ENCODE results near the gene ZC3H4. TPM values are rescaled to one million over a fixed set of nuclear protein-coding genes. Genes with fewer than 3 reads are reported as not detected.
A peak's percentile ranks its signal among the peaks of the same experiment; 100 is the strongest.

ZC3H4 gene
- total RNA-seq, 1 donor from 2014 or later, result 50.3 TPM

DNA sequence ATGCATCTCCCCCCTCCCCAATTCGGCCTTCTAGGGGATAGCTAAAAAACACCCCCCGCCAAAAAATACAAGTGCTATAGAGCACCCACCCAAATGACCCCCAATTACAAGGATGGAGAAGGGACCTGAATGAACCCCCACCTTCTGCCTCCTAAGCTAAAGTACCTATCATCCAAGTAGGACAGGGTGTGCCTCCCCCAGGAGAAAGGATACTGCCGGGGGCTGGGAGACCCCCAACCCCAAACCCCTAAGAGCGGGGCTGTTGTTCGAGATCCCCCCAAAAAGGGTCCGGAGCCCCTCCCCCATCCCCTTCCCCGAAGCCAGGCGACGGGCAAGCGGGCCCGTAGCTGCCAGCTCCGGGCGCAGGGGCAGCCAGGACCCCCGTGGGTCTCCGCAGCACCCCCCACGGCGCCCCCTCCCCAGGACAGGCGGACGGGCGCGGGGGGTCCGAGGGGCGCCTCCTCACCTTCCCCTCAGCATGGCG lies 1.9 kb downstream of the ZC3H4 start:
- peaks cover 10% of the 10 kb centered on the region for H3K36me3 Mint-ChIP-seq (ENCODE audit: unreplicated experiment)
- peak overlapping the region; percentile 99 for H3K27ac Mint-ChIP-seq (ENCODE audit: unreplicated experiment)
- DNase-seq, result no peak
- TF ChIP-seq, protein P1, sequence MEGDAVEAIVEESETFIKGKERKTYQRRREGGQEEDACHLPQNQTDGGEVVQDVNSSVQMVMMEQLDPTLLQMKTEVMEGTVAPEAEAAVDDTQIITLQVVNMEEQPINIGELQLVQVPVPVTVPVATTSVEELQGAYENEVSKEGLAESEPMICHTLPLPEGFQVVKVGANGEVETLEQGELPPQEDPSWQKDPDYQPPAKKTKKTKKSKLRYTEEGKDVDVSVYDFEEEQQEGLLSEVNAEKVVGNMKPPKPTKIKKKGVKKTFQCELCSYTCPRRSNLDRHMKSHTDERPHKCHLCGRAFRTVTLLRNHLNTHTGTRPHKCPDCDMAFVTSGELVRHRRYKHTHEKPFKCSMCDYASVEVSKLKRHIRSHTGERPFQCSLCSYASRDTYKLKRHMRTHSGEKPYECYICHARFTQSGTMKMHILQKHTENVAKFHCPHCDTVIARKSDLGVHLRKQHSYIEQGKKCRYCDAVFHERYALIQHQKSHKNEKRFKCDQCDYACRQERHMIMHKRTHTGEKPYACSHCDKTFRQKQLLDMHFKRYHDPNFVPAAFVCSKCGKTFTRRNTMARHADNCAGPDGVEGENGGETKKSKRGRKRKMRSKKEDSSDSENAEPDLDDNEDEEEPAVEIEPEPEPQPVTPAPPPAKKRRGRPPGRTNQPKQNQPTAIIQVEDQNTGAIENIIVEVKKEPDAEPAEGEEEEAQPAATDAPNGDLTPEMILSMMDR (IDR thresholded peaks at IDR 0.05; ENCODE audit: partially characterized antibody, unreplicated experiment), result no peak
- H3K4me3 Mint-ChIP-seq (ENCODE audit: unreplicated experiment), result peak overlapping the region; percentile 96
- H3K4me1 Mint-ChIP-seq (ENCODE audit: low read depth, unreplicated experiment), result peaks cover 38% of the 10 kb centered on the region
- H3K9me3 Mint-ChIP-seq (ENCODE audit: unreplicated experiment), result peaks cover 31% of the 10 kb centered on the region
- H3K27me3 Mint-ChIP-seq (ENCODE audit: unreplicated experiment), result peaks cover 25% of the 10 kb centered on the region

DNA sequence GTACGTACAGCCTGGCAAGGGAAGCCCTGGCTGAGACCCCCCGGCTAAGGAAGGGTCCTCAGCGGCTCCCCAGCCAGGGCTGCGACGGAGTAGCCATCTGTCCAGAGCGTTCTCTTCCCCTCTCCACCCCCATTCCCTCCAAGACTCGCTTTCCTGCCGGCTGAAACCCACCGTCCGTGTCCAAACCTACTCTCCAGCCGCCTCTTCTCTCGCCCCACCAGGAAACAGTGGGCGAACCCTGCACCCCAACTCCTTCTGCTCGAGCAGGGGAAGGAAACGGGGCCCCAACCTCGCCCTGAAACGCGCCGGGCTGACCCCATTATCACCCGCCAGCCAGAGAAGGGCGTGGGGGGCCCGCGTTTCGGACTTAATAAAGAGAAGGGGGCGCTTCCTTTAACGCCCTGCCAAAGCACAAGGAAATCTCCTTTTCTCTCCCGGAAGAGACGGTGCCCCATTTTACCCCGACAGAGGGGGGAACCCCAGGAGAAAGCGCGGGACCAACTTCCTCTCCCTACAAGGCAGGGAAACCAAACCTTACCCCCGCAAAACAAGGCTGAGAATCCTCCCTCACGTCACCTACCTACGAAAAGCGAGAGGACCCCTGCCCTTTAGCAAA lies 2.5 kb downstream of the ZC3H4 start:
- DNase-seq, result peak; percentile 33
- Mint-ChIP-seq H3K4me3 (ENCODE audit: unreplicated experiment) (peak overlapping the region; percentile 96), H3K9me3 (ENCODE audit: unreplicated experiment) (peaks cover 31% of the 10 kb centered on the region), H3K27ac (ENCODE audit: unreplicated experiment) (peak overlapping the region; percentile 99), H3K36me3 (ENCODE audit: unreplicated experiment) (peaks cover 10% of the 10 kb centered on the region), H3K4me1 (ENCODE audit: low read depth, unreplicated experiment) (peaks cover 42% of the 10 kb centered on the region), H3K27me3 (ENCODE audit: unreplicated experiment) (peaks cover 25% of the 10 kb centered on the region)
- TF ChIP-seq, protein P1 (IDR thresholded peaks at IDR 0.05; ENCODE audit: partially characterized antibody, unreplicated experiment), result no peak

DNA sequence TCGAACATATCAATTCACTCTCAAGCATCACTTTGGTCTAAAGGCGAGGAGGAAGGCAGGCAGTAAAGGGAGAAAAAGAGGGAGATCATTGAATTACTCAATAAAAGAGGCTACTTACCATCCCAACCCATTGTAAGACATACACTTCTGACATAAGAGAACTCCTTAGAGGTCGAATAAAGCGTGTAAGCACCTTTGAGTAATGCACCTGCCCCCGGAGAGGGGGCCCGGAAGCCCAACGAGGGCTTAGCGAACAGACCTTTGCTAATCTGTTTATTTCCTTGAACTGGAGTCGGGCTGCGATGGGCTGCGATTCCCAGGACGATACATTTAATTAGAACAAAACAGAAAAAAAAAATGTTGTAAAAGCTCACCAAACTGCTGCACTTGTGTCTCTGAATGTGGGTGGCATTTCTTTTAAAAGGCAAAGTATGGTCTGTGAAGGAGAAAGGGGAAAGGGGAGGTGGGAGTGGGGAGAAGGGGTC lies 3.0 kb downstream of the ZC3H4 start:
- H3K4me1 Mint-ChIP-seq (ENCODE audit: low read depth, unreplicated experiment), result peaks cover 48% of the 10 kb centered on the region
- TF ChIP-seq, protein P1 (IDR thresholded peaks at IDR 0.05; ENCODE audit: partially characterized antibody, unreplicated experiment), result no peak
- H3K36me3 Mint-ChIP-seq (ENCODE audit: unreplicated experiment), result peaks cover 10% of the 10 kb centered on the region
- H3K27me3 Mint-ChIP-seq (ENCODE audit: unreplicated experiment), result peaks cover 25% of the 10 kb centered on the region
- no peak for DNase-seq
- H3K4me3 Mint-ChIP-seq (ENCODE audit: unreplicated experiment), result peak overlapping the region; percentile 96
- peaks cover 31% of the 10 kb centered on the region for H3K9me3 Mint-ChIP-seq (ENCODE audit: unreplicated experiment)
- peak overlapping the region; percentile 99 for H3K27ac Mint-ChIP-seq (ENCODE audit: unreplicated experiment)

DNA sequence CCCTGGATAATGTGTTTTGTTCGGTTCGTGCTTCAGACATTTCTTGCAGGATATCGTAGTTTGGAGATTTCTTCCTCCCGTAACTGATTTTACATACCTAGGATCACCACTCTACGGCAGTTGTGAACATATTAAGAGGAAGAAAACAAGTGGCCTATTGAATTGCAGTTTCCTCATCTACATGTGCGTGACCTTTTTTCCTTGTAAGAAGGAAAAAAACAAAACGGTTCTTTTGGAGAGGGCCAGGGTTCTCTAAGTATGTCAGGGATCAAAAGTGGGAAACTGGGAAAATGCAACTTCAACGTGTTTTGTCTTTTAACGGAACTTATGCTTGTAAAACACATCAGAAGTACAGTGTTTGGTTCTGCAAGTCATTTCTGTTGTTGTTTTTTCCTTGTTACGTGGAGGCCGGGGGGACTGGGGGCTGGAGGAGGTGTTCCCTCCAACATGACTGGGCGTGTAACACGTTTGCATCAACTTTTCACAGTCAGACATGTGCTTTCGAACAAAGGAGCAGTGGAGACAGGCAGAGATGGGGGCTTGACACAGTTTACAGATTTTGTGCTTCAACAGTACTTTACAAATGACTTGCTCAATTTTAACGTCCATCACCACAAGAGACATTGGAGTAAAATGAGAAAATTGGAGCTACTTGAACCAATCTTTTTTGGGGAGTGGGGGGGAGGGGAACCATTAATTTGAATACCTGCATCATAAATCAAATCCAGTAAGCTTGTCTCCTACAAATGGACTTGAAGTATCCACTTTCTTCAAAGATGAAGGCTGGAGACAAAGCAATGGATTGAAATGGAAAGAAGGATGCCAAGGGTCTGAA lies 3.8 kb downstream of the ZC3H4 start:
- peak overlapping the region; percentile 96 for H3K4me3 Mint-ChIP-seq (ENCODE audit: unreplicated experiment)
- peaks cover 10% of the 10 kb centered on the region for H3K36me3 Mint-ChIP-seq (ENCODE audit: unreplicated experiment)
- peaks cover 48% of the 10 kb centered on the region for H3K4me1 Mint-ChIP-seq (ENCODE audit: low read depth, unreplicated experiment)

More for the DNA sequence above, 3.8 kb downstream of the ZC3H4 start:
- H3K27ac Mint-ChIP-seq (ENCODE audit: unreplicated experiment), result peak overlapping the region; percentile 99
- H3K9me3 Mint-ChIP-seq (ENCODE audit: unreplicated experiment), result peaks cover 31% of the 10 kb centered on the region
- TF ChIP-seq, protein P1 (IDR thresholded peaks at IDR 0.05; ENCODE audit: partially characterized antibody, unreplicated experiment), result no peak
- H3K27me3 Mint-ChIP-seq (ENCODE audit: unreplicated experiment), result peaks cover 25% of the 10 kb centered on the region
- no peak for DNase-seq
